HepG2 (cell line): ENCODE data around the gene CYP20A1. TPM values are rescaled to one million over a fixed set of nuclear protein-coding genes. Genes with fewer than 3 reads are reported as not detected.
A peak's percentile ranks its signal among the peaks of the same experiment; 100 is the strongest.

Experiments
- DR1 ChIP-seq: sonication (generic); formaldehyde crosslinking; IDR thresholded peaks from 2 replicates; pipeline ENCODE4 v1.8.0; 2021; ENCODE audit warnings: mild to moderate bottlenecking, missing genetic modification reagents, inconsistent platforms
- ETS1 ChIP-seq: sonication (generic); formaldehyde crosslinking; IDR thresholded peaks from 2 replicates; pipeline ENCODE4 v1.4.0; 2020; ENCODE audit warnings: missing genetic modification reagents
- HNRNPK ChIP-seq: fragments of 200-400 bp; formaldehyde crosslinking; IDR thresholded peaks from 2 replicates; pipeline ENCODE4 v1.6.1; 2018; ENCODE audit warnings: low read length, low read depth, moderate library complexity, mild to moderate bottlenecking; ENCODE audit not compliant: poor library complexity, severe bottlenecking
- HNRNPUL1 ChIP-seq: fragments of 200-400 bp; formaldehyde crosslinking; IDR thresholded peaks from 2 replicates; pipeline ENCODE4 v1.6.1; 2017; ENCODE audit warnings: low read depth, mild to moderate bottlenecking, low read length, moderate library complexity
- IRF9 ChIP-seq: sonication (generic); formaldehyde crosslinking; IDR thresholded peaks from 2 replicates; pipeline ENCODE4 v1.8.0; 2022; ENCODE audit warnings: missing genetic modification reagents, mild to moderate bottlenecking, borderline replicate concordance
- MAF1 ChIP-seq: sonication (generic); formaldehyde crosslinking; IDR thresholded peaks from 2 replicates; pipeline ENCODE4 v1.5.0; 2020; ENCODE audit warnings: missing genetic modification reagents, borderline replicate concordance
- MYC ChIP-seq: sonication (generic); formaldehyde crosslinking; IDR thresholded peaks from 2 replicates; pipeline ENCODE4 v1.9.0; 2021; ENCODE audit warnings: missing genetic modification reagents, borderline replicate concordance
- NCOA1 ChIP-seq: sonication (generic); formaldehyde crosslinking; IDR thresholded peaks from 2 replicates; pipeline ENCODE4 v1.9.0; 2021; ENCODE audit warnings: missing genetic modification reagents
- REPIN1 ChIP-seq: sonication (generic); formaldehyde crosslinking; IDR thresholded peaks from 2 replicates; pipeline ENCODE4 v1.8.0; 2022; ENCODE audit warnings: missing genetic modification reagents, low read depth, mild to moderate bottlenecking, borderline replicate concordance
- SNRNP70 ChIP-seq: fragments of 200-400 bp; formaldehyde crosslinking; IDR thresholded peaks from 2 replicates; pipeline ENCODE4 v1.6.1; 2017; ENCODE audit warnings: mild to moderate bottlenecking, low read depth, low read length, moderate library complexity
- SOX5 ChIP-seq: IDR thresholded peaks from 2 replicates; pipeline ENCODE4 v1.6.1; 2016; ENCODE audit warnings: borderline replicate concordance
- USF2 ChIP-seq, 2 experiments: sonication (generic) in 1 of 2; formaldehyde crosslinking in 1 of 2; IDR thresholded peaks; 2 replicates each; pipeline versions ENCODE4 v1.5.1 to v1.6.1; 2011 to 2020; ENCODE audit warnings: borderline replicate concordance in 1 of 2, low read depth in 1 of 2, low read length in 1 of 2, mild to moderate bottlenecking in 1 of 2, missing genetic modification reagents in 1 of 2, moderate library complexity in 1 of 2
- ZNF138 ChIP-seq: sonication (generic); formaldehyde crosslinking; IDR thresholded peaks from 2 replicates; pipeline ENCODE4 v1.5.0; 2020; ENCODE audit warnings: mild to moderate bottlenecking, low read depth, missing genetic modification reagents
- ZNF180 ChIP-seq: sonication (generic); formaldehyde crosslinking; IDR thresholded peaks from 2 replicates; pipeline ENCODE4 v1.4.0; 2020; ENCODE audit warnings: low read depth, missing genetic modification reagents, borderline replicate concordance
- ZNF292 ChIP-seq: sonication (generic); formaldehyde crosslinking; IDR thresholded peaks from 2 replicates; pipeline ENCODE4 v1.8.1; 2022; ENCODE audit warnings: mild to moderate bottlenecking, low read depth, missing genetic modification reagents, borderline replicate concordance
- ZNF441 ChIP-seq: sonication (generic); formaldehyde crosslinking; IDR thresholded peaks from 2 replicates; pipeline ENCODE4 v1.7.0; 2021; ENCODE audit warnings: missing genetic modification reagents, borderline replicate concordance
- ZNF574 ChIP-seq: sonication (generic); formaldehyde crosslinking; IDR thresholded peaks from 2 replicates; pipeline ENCODE4 v1.4.0; 2020; ENCODE audit warnings: missing genetic modification reagents
- ZSCAN12 ChIP-seq: sonication (generic); formaldehyde crosslinking; IDR thresholded peaks from 2 replicates; pipeline ENCODE4 v1.9.0; 2021; ENCODE audit warnings: mild to moderate bottlenecking, missing genetic modification reagents
- polyA plus RNA-seq, 8 experiments: library from polyadenylated mRNA; depleted of rRNA in 3 of 8; stranded (reverse) in 7 of 8; unstranded in 1 of 8; fragments of >200 nt; fragmentation: Illumina TruSeq in 4 of 8; extraction: Trizol in 4 of 8; gene quantifications; 2 replicates each; pipeline versions ENCODE4 v1.2.1 to v1.2.3, GENCODE V29; 2011 to 2016; ENCODE audit warnings: low read depth in 4 of 8, missing spikeins in 1 of 8, mixed read lengths in 1 of 8; ENCODE audit not compliant: insufficient read depth in 1 of 8
- total RNA-seq, 5 experiments: library from RNA; depleted of rRNA; stranded (reverse); fragments of >200 nt; fragmentation: Illumina TruSeq; extraction: Trizol; gene quantifications; 2 replicates each; pipeline ENCODE4 v1.2.3, GENCODE V29; 2016; ENCODE audit warnings: low read depth in 1 of 5
- TF ChIP-seq, protein P1 (sequence below): sonication (generic); formaldehyde crosslinking; IDR thresholded peaks from 2 replicates; pipeline ENCODE4 v1.4.0; 2020; ENCODE audit warnings: missing genetic modification reagents

The CYP20A1 gene
- total and polyA plus RNA-seq, 2 of the 13 experiments (the other 11 are each of a cell fraction or from before 2014, with no cell fraction given) = 9.6 to 35.3 TPM

- TF ChIP-seq, protein P1, sequence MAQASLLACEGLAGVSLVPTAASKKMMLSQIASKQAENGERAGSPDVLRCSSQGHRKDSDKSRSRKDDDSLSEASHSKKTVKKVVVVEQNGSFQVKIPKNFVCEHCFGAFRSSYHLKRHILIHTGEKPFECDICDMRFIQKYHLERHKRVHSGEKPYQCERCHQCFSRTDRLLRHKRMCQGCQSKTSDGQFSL (CRISPR knock-in tag) = no peak; the same call in 1 of the 2 replicates
- TF ChIP-seq MAF1 (CRISPR knock-in tag) (peak; percentile 75; the same call in 1 of the 2 replicates), ZNF138 (CRISPR knock-in tag) (peak; percentile 30; the same call in 1 of the 2 replicates), ZSCAN12 (CRISPR knock-in tag) (peak; percentile 81; the same call in 1 of the 2 replicates), USF2 (IDR thresholded peaks at IDR 0.05; ENCODE audit: low read depth, low read length) (no peak), USF2 (CRISPR knock-in tag; IDR thresholded peaks at IDR 0.05; ENCODE audit: borderline replicate concordance) (no peak; the same call in 1 of the 2 replicates), HNRNPK (peak; percentile 90), DR1 (no peak; the same call in 1 of the 2 replicates), ZNF292 (CRISPR knock-in tag) (peak; percentile 74), SOX5 (no peak), ZNF574 (CRISPR knock-in tag) (peak; percentile 63; the same call in 1 of the 2 replicates), MYC (CRISPR knock-in tag) (peak; percentile 69; the same call in 1 of the 2 replicates), ZNF180 (CRISPR knock-in tag) (0 out of 2 replicates have a peak, but pooled peaks have one; percentile 29), NCOA1 (CRISPR knock-in tag) (peak; percentile 73), HNRNPUL1 (0 out of 2 replicates have a peak, but pooled peaks have one; percentile 48), SNRNP70 (no peak), ETS1 (no peak), ZNF441 (CRISPR knock-in tag) (peak; percentile 99), IRF9 (CRISPR knock-in tag) (peak; percentile 68; the same call in 1 of the 2 replicates), REPIN1 (CRISPR knock-in tag) (peak; percentile 94; the same call in 1 of the 2 replicates)
These were observed 89.3 kb downstream of the CYP20A1 start, which contains the start of gene ABI2 (continued) for GRCh38 chr2:203327901-203328759.
